Tibial nerve (tissue), 4 donors: ENCODE results near the gene TRDN.
A peak's percentile ranks its signal among the peaks of the same experiment; 100 is the strongest.

Experiments used
- CTCF ChIP-seq, 5 experiments: fragments of 200-600 bp in 3 of 5; fragments of 450-650 bp in 2 of 5; sonication (generic) in 3 of 5; IDR thresholded peaks; one replicate each; pipeline ENCODE4 v1.5.1; 2016 to 2019; ENCODE audit warnings: antibody characterized with exemption in 5 of 5, mild to moderate bottlenecking in 3 of 5, moderate library complexity in 2 of 5
- EP300 ChIP-seq, 2 donors: sonication (generic); formaldehyde crosslinking; IDR thresholded peaks; one replicate each; pipeline ENCODE4 v1.6.1; 2017; ENCODE audit warnings: antibody characterized with exemption in 2 of 2, mild to moderate bottlenecking in 1 of 2
- POLR2A ChIP-seq, 2 donors: fragments of 450-650 bp; IDR thresholded peaks; one replicate each; pipeline ENCODE4 v1.6.1; 2017; ENCODE audit warnings: antibody characterized with exemption in 2 of 2, mild to moderate bottlenecking in 2 of 2, moderate library complexity in 2 of 2

- TF ChIP-seq CTCF (IDR thresholded peaks at IDR 0.05) (no peak), POLR2A (IDR thresholded peaks at IDR 0.05) (no peak), EP300 (IDR thresholded peaks at IDR 0.05) (peak; percentile 27 to 49)
Observed at GRCh38 chr6:123462152-123462551, 174.6 kb downstream of the TRDN start.
